ENCODE data around the gene CCNT2. TPM values are rescaled to one million over a fixed set of nuclear protein-coding genes. Genes with fewer than 3 reads are reported as not detected.
"Not testable (repeated sequence)": the region's sequence is repeated elsewhere in the genome, so short reads cannot be mapped to it uniquely, and the experiment has no call there.

CCNT2 gene
- total RNA-seq, 2 experiments from 2014 or later = 25.1 to 25.7 TPM

- CTCF ChIA-PET; intact Hi-C loops (cut with micrococcal nuclease); H3K4me3 Mint-ChIP-seq; H3K27me3 Mint-ChIP-seq; H3K36me3 Mint-ChIP-seq; H3K4me1 Mint-ChIP-seq (ENCODE audit: low read depth); DNase-seq; H3K27ac Mint-ChIP-seq; H3K9me3 Mint-ChIP-seq: not testable (repeated sequence)
- POLR2A ChIA-PET = interaction anchor here (0.6 kb wide), 1 partner anchor 439 kb away, joined by 3 read pairs; no protein-coding TSS in a partner anchor
These were observed 14.9 kb upstream of the CCNT2 start for GRCh38 chr2:134903701-134904100.

- POLR2A ChIA-PET = no interaction called here
- Mint-ChIP-seq H3K9me3 (peaks cover 6% of the 10 kb centered on the region), H3K27ac (no peak overlapping the region), H3K4me3 (no peak overlapping the region), H3K36me3 (no peaks in the 10 kb centered on the region), H3K27me3 (peaks cover 1% of the 10 kb centered on the region), H3K4me1 (ENCODE audit: low read depth) (no peaks in the 10 kb centered on the region)
- DNase-seq = no peak
- CTCF ChIA-PET = no interaction called here
- intact Hi-C loops (cut with micrococcal nuclease) = no loop called here
These were observed 13.5 kb upstream of the CCNT2 start for GRCh38 chr2:134905168-134905567.

GRCh38 chr2:134906726-134907125 is 11.9 kb upstream of the CCNT2 start:
- Mint-ChIP-seq H3K36me3 (no peaks in the 10 kb centered on the region), H3K27ac (no peak overlapping the region), H3K27me3 (peaks cover 1% of the 10 kb centered on the region), H3K4me3 (no peak overlapping the region), H3K4me1 (ENCODE audit: low read depth) (no peaks in the 10 kb centered on the region), H3K9me3 (peaks cover 6% of the 10 kb centered on the region)
- POLR2A ChIA-PET = no interaction called here
- intact Hi-C loops (cut with micrococcal nuclease) = no loop called here
- no peak for DNase-seq
- CTCF ChIA-PET = no interaction called here

- H3K4me1 Mint-ChIP-seq (ENCODE audit: low read depth); H3K27me3 Mint-ChIP-seq; intact Hi-C loops (cut with micrococcal nuclease); DNase-seq; CTCF ChIA-PET; H3K9me3 Mint-ChIP-seq; H3K27ac Mint-ChIP-seq; H3K4me3 Mint-ChIP-seq; H3K36me3 Mint-ChIP-seq; POLR2A ChIA-PET: not testable (repeated sequence)
These were observed 11.0 kb upstream of the CCNT2 start for GRCh38 chr2:134907441-134908116.

- H3K4me1 Mint-ChIP-seq (ENCODE audit: low read depth) = no peaks in the 10 kb centered on the region
- H3K9me3 Mint-ChIP-seq = peaks cover 6% of the 10 kb centered on the region
- intact Hi-C loops (cut with micrococcal nuclease) = loop anchor here (10.0 kb wide), 2 partner anchors 626 to 1074 kb away; partner anchors contain the start of gene DARS1
- CTCF ChIA-PET = no interaction called here
- POLR2A ChIA-PET = no interaction called here
- H3K27me3 Mint-ChIP-seq = peaks cover 3% of the 10 kb centered on the region
- no peak for DNase-seq
- no peak overlapping the region for H3K4me3 Mint-ChIP-seq
- no peak overlapping the region for H3K27ac Mint-ChIP-seq
- H3K36me3 Mint-ChIP-seq = peaks cover 1% of the 10 kb centered on the region
These were observed 7.7 kb upstream of the CCNT2 start for GRCh38 chr2:134910763-134911399.

GRCh38 chr2:134911400-134911785 is 7.2 kb upstream of the CCNT2 start:
- POLR2A ChIA-PET = no interaction called here
- peaks cover 6% of the 10 kb centered on the region for H3K9me3 Mint-ChIP-seq
- CTCF ChIA-PET = no interaction called here
- no peak for DNase-seq
- intact Hi-C loops (cut with micrococcal nuclease) = loop anchor here (10.0 kb wide), 2 partner anchors 627 to 1073 kb away; partner anchors contain the start of gene DARS1
- peaks cover 3% of the 10 kb centered on the region for H3K27me3 Mint-ChIP-seq
- no peak overlapping the region for H3K27ac Mint-ChIP-seq
- peaks cover 1% of the 10 kb centered on the region for H3K36me3 Mint-ChIP-seq
- no peaks in the 10 kb centered on the region for H3K4me1 Mint-ChIP-seq (ENCODE audit: low read depth)
- no peak overlapping the region for H3K4me3 Mint-ChIP-seq

GRCh38 chr2:134912361-134912760 is 6.3 kb upstream of the CCNT2 start:
- peaks cover 1% of the 10 kb centered on the region for H3K36me3 Mint-ChIP-seq

GRCh38 chr2:134917360-134917865 is 1.2 kb upstream of the CCNT2 start:
- peak; percentile 27 for DNase-seq
- Mint-ChIP-seq H3K4me1 (ENCODE audit: low read depth) (peaks cover 23% of the 10 kb centered on the region), H3K27me3 (peaks cover 5% of the 10 kb centered on the region), H3K4me3 (peak overlapping the region; percentile 90), H3K9me3 (no peaks in the 10 kb centered on the region), H3K36me3 (peaks cover 16% of the 10 kb centered on the region), H3K27ac (peak overlapping the region; percentile 97)
- ChIA-PET CTCF (interaction anchor here (0.7 to 1.4 kb wide), 2 partner anchors 19 to 466 kb away, joined by 3 to 9 read pairs; no protein-coding TSS in a partner anchor), POLR2A (interaction anchor here (1.2 kb wide), 2 partner anchors 10 to 136 kb away, joined by 3 read pairs; no protein-coding TSS in a partner anchor)
- intact Hi-C loops (cut with micrococcal nuclease) = loop anchor here (5.0 to 10.0 kb wide), 3 partner anchors 250 to 1067 kb away; partner anchors contain the start of gene DARS1

More at GRCh38 chr2:134912361-134912760, 6.3 kb upstream of the CCNT2 start:
- peaks cover 3% of the 10 kb centered on the region for H3K27me3 Mint-ChIP-seq
- no peak overlapping the region for H3K27ac Mint-ChIP-seq
- CTCF ChIA-PET = no interaction called here
- no peak for DNase-seq
- peaks cover 6% of the 10 kb centered on the region for H3K9me3 Mint-ChIP-seq
- no peak overlapping the region for H3K4me3 Mint-ChIP-seq
- H3K4me1 Mint-ChIP-seq (ENCODE audit: low read depth) = peaks cover 6% of the 10 kb centered on the region
- POLR2A ChIA-PET = no interaction called here
- intact Hi-C loops (cut with micrococcal nuclease) = loop anchor here (10.0 kb wide), 2 partner anchors 628 to 1072 kb away; partner anchors contain the start of gene DARS1

- POLR2A ChIA-PET = interaction anchor here (1.0 to 1.2 kb wide), 4 partner anchors 9 to 613 kb away, joined by 3 to 4 read pairs (median 3); partner anchors contain the start of genes R3HDM1 and ZRANB3
- Mint-ChIP-seq H3K27me3 (peaks cover 5% of the 10 kb centered on the region), H3K4me3 (peak overlapping the region; percentile 90), H3K27ac (peak overlapping the region; percentile 97), H3K36me3 (peaks cover 16% of the 10 kb centered on the region), H3K9me3 (no peaks in the 10 kb centered on the region), H3K4me1 (ENCODE audit: low read depth) (peaks cover 29% of the 10 kb centered on the region)
- DNase-seq = peak; percentile 93
- CTCF ChIA-PET = interaction anchor here (1.4 kb wide), 1 partner anchor 466 kb away, joined by 9 read pairs; no protein-coding TSS in a partner anchor
- intact Hi-C loops (cut with micrococcal nuclease) = loop anchor here (1.0 to 10.0 kb wide), 12 partner anchors 21 to 1067 kb away; partner anchors contain the start of genes DARS1, MCM6, RAB3GAP1 and UBXN4
These were observed 615 bp upstream of the CCNT2 start for GRCh38 chr2:134917888-134918525.

- Mint-ChIP-seq H3K36me3 (peaks cover 16% of the 10 kb centered on the region), H3K4me3 (peak overlapping the region; percentile 90), H3K9me3 (no peaks in the 10 kb centered on the region), H3K27me3 (peaks cover 5% of the 10 kb centered on the region), H3K4me1 (ENCODE audit: low read depth) (peaks cover 42% of the 10 kb centered on the region), H3K27ac (peak overlapping the region; percentile 97)
- DNase-seq = peak; percentile 71
- ChIA-PET POLR2A (interaction anchor here (1.0 to 1.1 kb wide), 2 partner anchors 8 to 612 kb away, joined by 3 to 4 read pairs; partner anchors contain the start of genes R3HDM1 and ZRANB3), CTCF (no interaction called here)
- intact Hi-C loops (cut with micrococcal nuclease) = loop anchor here (2.0 to 10.0 kb wide), 5 partner anchors 19 to 1065 kb away; partner anchors contain the start of gene DARS1
These were observed 954 bp downstream of the CCNT2 start for GRCh38 chr2:134919341-134920210.

GRCh38 chr2:134924912-134925311 is 6.3 kb downstream of the CCNT2 start:
- no peak overlapping the region for H3K4me3 Mint-ChIP-seq
- peaks cover 13% of the 10 kb centered on the region for H3K36me3 Mint-ChIP-seq
- ChIA-PET CTCF (no interaction called here), POLR2A (no interaction called here)
- DNase-seq = no peak
- no peak overlapping the region for H3K27ac Mint-ChIP-seq
- H3K9me3 Mint-ChIP-seq = no peaks in the 10 kb centered on the region
- intact Hi-C loops (cut with micrococcal nuclease) = no loop called here
- H3K4me1 Mint-ChIP-seq (ENCODE audit: low read depth) = peaks cover 67% of the 10 kb centered on the region
- no peaks in the 10 kb centered on the region for H3K27me3 Mint-ChIP-seq
